ENCODE measurements around the gene SHE. TPM values are rescaled to one million over a fixed set of nuclear protein-coding genes. Genes with fewer than 3 reads are reported as not detected.

Gene SHE
- polyA plus RNA-seq, 1 experiment, result not detected

DNA sequence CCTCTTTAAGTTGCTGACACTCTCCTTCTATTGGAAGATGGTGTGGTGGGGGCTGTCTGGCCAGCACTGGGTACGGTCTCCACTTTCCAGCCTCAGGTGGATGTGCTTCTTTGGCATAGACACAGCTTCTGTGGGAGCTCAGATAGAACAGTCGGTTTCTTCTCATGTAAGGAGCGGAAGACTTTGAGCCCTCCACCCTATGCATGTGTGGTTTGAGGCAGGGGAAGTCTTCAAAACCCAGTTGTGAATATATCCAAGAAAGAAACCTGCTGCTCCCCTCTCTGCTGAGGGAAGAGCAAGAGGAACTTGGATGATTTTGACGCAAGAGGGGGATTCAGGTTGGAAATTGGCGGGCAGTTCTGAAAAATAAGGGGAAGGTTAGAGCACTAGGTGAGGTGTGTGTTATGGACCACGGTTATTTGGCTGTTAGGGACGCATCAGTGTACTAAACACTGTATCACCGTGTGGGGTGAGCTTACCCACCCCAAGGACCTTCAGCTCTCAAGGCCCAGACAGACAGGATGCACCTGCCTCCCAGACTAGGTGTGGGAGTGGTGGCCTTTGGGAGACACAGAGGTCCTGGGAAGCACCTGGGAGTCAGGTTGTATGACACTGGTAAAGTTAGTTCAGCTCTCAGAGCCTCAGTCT lies 60.8 kb downstream of the SHE start:
- ChIA-PET POLR2A (no interaction called here), CTCF (interaction anchor here (1.5 to 2.1 kb wide), 3 partner anchors 105 to 117 kb away, joined by 3 to 6 read pairs (median 5); no protein-coding TSS in a partner anchor)
- TF ChIP-seq CTCF (IDR thresholded peaks at IDR 0.05; ENCODE audit: low read depth, low read length), result no peak
- H3K27me3 ChIP-seq (ENCODE audit: control insufficient read depth, insufficient read depth, low read length), result peaks cover 3% of the 10 kb centered on the region
- no peak for DNase-seq (ENCODE audit: low read depth, low spot score)
- no peak overlapping the region for H3K4me3 ChIP-seq (ENCODE audit: low read depth, low read length)
- H3K9me3 ChIP-seq (ENCODE audit: control insufficient read depth, insufficient read depth, low read length), result no peaks in the 10 kb centered on the region
- no peak overlapping the region for H3K27ac ChIP-seq (ENCODE audit: low read depth, low read length)

GRCh38 chr1:154440036-154440804 lies 62.0 kb downstream of the SHE start:
- DNase-seq (ENCODE audit: low read depth, low spot score), result no peak
- Histone ChIP-seq H3K9me3 (ENCODE audit: control insufficient read depth, insufficient read depth, low read length) (no peaks in the 10 kb centered on the region), H3K27ac (ENCODE audit: low read depth, low read length) (no peak overlapping the region), H3K4me3 (ENCODE audit: low read depth, low read length) (no peak overlapping the region), H3K27me3 (ENCODE audit: control insufficient read depth, insufficient read depth, low read length) (peaks cover 3% of the 10 kb centered on the region)
- ChIA-PET CTCF (no interaction called here), POLR2A (no interaction called here)
- TF ChIP-seq CTCF (IDR thresholded peaks at IDR 0.05; ENCODE audit: low read depth, low read length), result no peak

DNA sequence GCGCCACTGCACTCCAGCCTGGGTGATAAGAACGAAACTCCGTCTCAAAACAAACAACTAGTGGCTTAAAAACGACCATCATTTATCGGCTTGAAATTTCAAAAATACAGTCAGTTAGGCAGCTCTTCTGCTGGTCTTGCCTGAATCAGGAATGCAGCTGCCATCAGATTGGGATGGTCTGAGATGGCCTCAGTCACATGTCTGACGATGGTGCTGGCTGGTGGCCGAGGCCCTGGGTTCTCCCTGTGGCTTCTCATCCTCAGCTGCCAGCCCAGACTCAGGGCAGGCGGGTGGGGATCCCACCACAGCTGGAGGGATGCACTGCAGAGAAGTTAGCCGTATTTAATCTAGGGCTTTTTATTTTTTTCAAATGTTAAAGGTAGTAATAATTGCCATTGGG lies 65.8 kb downstream of the SHE start:
- H3K4me3 ChIP-seq (ENCODE audit: low read depth, low read length), result no peak overlapping the region
- DNase-seq (ENCODE audit: low read depth, low spot score), result no peak
- no peak for TF ChIP-seq CTCF (IDR thresholded peaks at IDR 0.05; ENCODE audit: low read depth, low read length)
- ChIA-PET CTCF (no interaction called here), POLR2A (no interaction called here)
- no peak overlapping the region for H3K27ac ChIP-seq (ENCODE audit: low read depth, low read length)
- H3K27me3 ChIP-seq (ENCODE audit: control insufficient read depth, insufficient read depth, low read length), result no peaks in the 10 kb centered on the region
- no peaks in the 10 kb centered on the region for H3K9me3 ChIP-seq (ENCODE audit: control insufficient read depth, insufficient read depth, low read length)

DNA sequence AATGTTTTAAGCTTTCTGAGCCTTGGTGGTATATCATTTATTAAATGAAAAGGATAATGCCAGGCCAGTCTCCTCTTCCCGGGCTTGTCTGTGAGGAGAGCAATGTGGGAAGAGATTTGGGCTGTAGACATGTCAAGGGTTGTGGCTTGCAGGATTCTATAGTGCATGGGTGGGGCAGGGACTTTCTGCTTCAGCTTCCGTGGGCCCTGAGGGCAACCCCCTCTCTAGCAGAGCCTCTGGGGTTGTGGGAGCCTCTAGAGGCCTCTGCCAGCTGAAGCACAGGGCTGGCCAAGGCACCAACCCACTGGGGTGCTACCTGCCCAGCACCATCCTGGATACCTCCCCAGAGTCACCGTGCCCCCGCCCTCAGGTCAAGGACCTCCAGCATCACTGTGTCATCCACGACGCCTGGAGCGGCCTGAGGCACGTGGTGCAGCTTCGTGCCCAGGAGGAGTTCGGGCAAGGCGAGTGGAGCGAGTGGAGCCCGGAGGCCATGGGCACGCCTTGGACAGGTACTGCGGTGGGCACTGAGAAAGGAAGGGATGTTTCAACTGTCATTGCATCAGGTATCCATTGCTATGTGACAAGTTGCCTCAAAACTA lies 66.5 kb downstream of the SHE start:
- no peak overlapping the region for H3K4me3 ChIP-seq (ENCODE audit: low read depth, low read length)
- DNase-seq (ENCODE audit: low read depth, low spot score), result no peak
- no peaks in the 10 kb centered on the region for H3K9me3 ChIP-seq (ENCODE audit: control insufficient read depth, insufficient read depth, low read length)
- no peak for TF ChIP-seq CTCF (IDR thresholded peaks at IDR 0.05; ENCODE audit: low read depth, low read length)
- H3K27ac ChIP-seq (ENCODE audit: low read depth, low read length), result no peak overlapping the region
- no peaks in the 10 kb centered on the region for H3K27me3 ChIP-seq (ENCODE audit: control insufficient read depth, insufficient read depth, low read length)
- ChIA-PET CTCF (no interaction called here), POLR2A (no interaction called here)

All from AG04450 (cell line).